Suprapubic skin (tissue), 4 donors: Measurements from ENCODE around the gene SDCBP2. TPM values are rescaled to one million over a fixed set of nuclear protein-coding genes. Genes with fewer than 3 reads are reported as not detected.

Experiments
- DNase-seq, 2 donors: peaks; one replicate each; pipeline ENCODE4 v3.0.0-alpha.2; 2019; ENCODE audit warnings: low spot score in 2 of 2
- H3K27ac ChIP-seq: fragments of 200-600 bp; sonication (generic); one replicate; pipeline ENCODE4 v1.5.1; 2019
- H3K27me3 ChIP-seq: fragments of 200-600 bp; sonication (generic); one replicate; pipeline ENCODE4 v1.5.1; 2019
- H3K36me3 ChIP-seq: fragments of 200-600 bp; sonication (generic); one replicate; pipeline ENCODE4 v1.5.1; 2019
- H3K4me1 ChIP-seq: fragments of 200-600 bp; sonication (generic); one replicate; pipeline ENCODE4 v1.5.1; 2019
- H3K4me3 ChIP-seq: fragments of 200-600 bp; sonication (generic); one replicate; pipeline ENCODE4 v1.5.1; 2019; ENCODE audit warnings: mild to moderate bottlenecking
- H3K9me3 ChIP-seq: fragments of 200-600 bp; sonication (generic); one replicate; pipeline ENCODE4 v1.5.1; 2019
- EP300 ChIP-seq: sonication (generic); formaldehyde crosslinking; IDR thresholded peaks from one replicate; pipeline ENCODE4 v1.6.1; 2017; ENCODE audit warnings: antibody characterized with exemption
- POLR2A ChIP-seq, 2 donors: fragments of 450-650 bp; IDR thresholded peaks; one replicate each; pipeline ENCODE4 v1.6.1; 2017; ENCODE audit warnings: antibody characterized with exemption in 2 of 2, mild to moderate bottlenecking in 2 of 2, moderate library complexity in 2 of 2
- POLR2AphosphoS5 ChIP-seq, 3 donors: sonication (generic); formaldehyde crosslinking; IDR thresholded peaks; one replicate each; pipeline ENCODE4 v1.6.1; 2017; ENCODE audit warnings: antibody characterized with exemption in 3 of 3
- WGBS: methylation state at CpG from one replicate; pipeline ENCODE4 v1.1.5; 2018; 5-methylcytosine and 5-hydroxymethylcytosine counted together
- total RNA-seq, 4 donors: library from RNA; depleted of rRNA; stranded (reverse); fragments of >200 nt; gene quantifications; one replicate each; pipeline ENCODE4 v1.1.0, GENCODE V29; 2016
- TF ChIP-seq, protein P1 (sequence below), 2 donors: fragments of 200-600 bp in 1 of 2; fragments of 450-650 bp in 1 of 2; sonication (generic) in 1 of 2; IDR thresholded peaks; one replicate each; pipeline ENCODE4 v1.5.1; 2016 to 2019; ENCODE audit warnings: antibody characterized with exemption in 2 of 2, mild to moderate bottlenecking in 1 of 2, moderate library complexity in 1 of 2

SDCBP2 gene
- total RNA-seq, 4 donors from 2014 or later: 74.4 to 143 (median 115) TPM

GRCh38 chr20:1307171-1307570 lies 21.8 kb downstream of the SDCBP2 start:
- peaks cover 23% of the 10 kb centered on the region for H3K36me3 ChIP-seq

GRCh38 chr20:1306316-1307135 lies 22.4 kb downstream of the SDCBP2 start:
- TF ChIP-seq POLR2A (IDR thresholded peaks at IDR 0.05) (no peak), POLR2AphosphoS5 (IDR thresholded peaks at IDR 0.05) (no peak), EP300 (no peak)
- TF ChIP-seq, protein P1, sequence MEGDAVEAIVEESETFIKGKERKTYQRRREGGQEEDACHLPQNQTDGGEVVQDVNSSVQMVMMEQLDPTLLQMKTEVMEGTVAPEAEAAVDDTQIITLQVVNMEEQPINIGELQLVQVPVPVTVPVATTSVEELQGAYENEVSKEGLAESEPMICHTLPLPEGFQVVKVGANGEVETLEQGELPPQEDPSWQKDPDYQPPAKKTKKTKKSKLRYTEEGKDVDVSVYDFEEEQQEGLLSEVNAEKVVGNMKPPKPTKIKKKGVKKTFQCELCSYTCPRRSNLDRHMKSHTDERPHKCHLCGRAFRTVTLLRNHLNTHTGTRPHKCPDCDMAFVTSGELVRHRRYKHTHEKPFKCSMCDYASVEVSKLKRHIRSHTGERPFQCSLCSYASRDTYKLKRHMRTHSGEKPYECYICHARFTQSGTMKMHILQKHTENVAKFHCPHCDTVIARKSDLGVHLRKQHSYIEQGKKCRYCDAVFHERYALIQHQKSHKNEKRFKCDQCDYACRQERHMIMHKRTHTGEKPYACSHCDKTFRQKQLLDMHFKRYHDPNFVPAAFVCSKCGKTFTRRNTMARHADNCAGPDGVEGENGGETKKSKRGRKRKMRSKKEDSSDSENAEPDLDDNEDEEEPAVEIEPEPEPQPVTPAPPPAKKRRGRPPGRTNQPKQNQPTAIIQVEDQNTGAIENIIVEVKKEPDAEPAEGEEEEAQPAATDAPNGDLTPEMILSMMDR (IDR thresholded peaks at IDR 0.05): no peak
- no peaks in the 10 kb centered on the region for H3K9me3 ChIP-seq
- WGBS: 91% methylated on average over 7 of the region's 14 CpGs

More at GRCh38 chr20:1307171-1307570, 21.8 kb downstream of the SDCBP2 start:
- Histone ChIP-seq H3K27me3 (no peaks in the 10 kb centered on the region), H3K4me1 (no peaks in the 10 kb centered on the region), H3K4me3 (no peak overlapping the region), H3K27ac (no peak overlapping the region), H3K9me3 (no peaks in the 10 kb centered on the region)
- WGBS: 85% methylated on average over 10 of the region's 10 CpGs
- TF ChIP-seq EP300: no peak
- TF ChIP-seq POLR2AphosphoS5 (IDR thresholded peaks at IDR 0.05): no peak
- TF ChIP-seq POLR2A (IDR thresholded peaks at IDR 0.05): no peak
- TF ChIP-seq, protein P1 (IDR thresholded peaks at IDR 0.05): no peak
- no peak for DNase-seq

GRCh38 chr20:1305712-1306111 lies 23.2 kb downstream of the SDCBP2 start:
- H3K36me3 ChIP-seq: peaks cover 23% of the 10 kb centered on the region
- no peaks in the 10 kb centered on the region for H3K27me3 ChIP-seq
- no peak for DNase-seq
- no peak overlapping the region for H3K4me3 ChIP-seq
- TF ChIP-seq EP300: no peak
- no peak for TF ChIP-seq POLR2AphosphoS5 (IDR thresholded peaks at IDR 0.05)
- TF ChIP-seq, protein P1 (IDR thresholded peaks at IDR 0.05): no peak
- TF ChIP-seq POLR2A (IDR thresholded peaks at IDR 0.05): no peak
- H3K9me3 ChIP-seq: no peaks in the 10 kb centered on the region
- no peak overlapping the region for H3K27ac ChIP-seq
- no peaks in the 10 kb centered on the region for H3K4me1 ChIP-seq
- 89% methylated on average over 11 of the region's 24 CpGs for WGBS

More at GRCh38 chr20:1306316-1307135, 22.4 kb downstream of the SDCBP2 start:
- no peak overlapping the region for H3K4me3 ChIP-seq
- no peak overlapping the region for H3K27ac ChIP-seq
- H3K4me1 ChIP-seq: no peaks in the 10 kb centered on the region
- H3K27me3 ChIP-seq: no peaks in the 10 kb centered on the region
- no peak for DNase-seq
- peaks cover 23% of the 10 kb centered on the region for H3K36me3 ChIP-seq

DNA sequence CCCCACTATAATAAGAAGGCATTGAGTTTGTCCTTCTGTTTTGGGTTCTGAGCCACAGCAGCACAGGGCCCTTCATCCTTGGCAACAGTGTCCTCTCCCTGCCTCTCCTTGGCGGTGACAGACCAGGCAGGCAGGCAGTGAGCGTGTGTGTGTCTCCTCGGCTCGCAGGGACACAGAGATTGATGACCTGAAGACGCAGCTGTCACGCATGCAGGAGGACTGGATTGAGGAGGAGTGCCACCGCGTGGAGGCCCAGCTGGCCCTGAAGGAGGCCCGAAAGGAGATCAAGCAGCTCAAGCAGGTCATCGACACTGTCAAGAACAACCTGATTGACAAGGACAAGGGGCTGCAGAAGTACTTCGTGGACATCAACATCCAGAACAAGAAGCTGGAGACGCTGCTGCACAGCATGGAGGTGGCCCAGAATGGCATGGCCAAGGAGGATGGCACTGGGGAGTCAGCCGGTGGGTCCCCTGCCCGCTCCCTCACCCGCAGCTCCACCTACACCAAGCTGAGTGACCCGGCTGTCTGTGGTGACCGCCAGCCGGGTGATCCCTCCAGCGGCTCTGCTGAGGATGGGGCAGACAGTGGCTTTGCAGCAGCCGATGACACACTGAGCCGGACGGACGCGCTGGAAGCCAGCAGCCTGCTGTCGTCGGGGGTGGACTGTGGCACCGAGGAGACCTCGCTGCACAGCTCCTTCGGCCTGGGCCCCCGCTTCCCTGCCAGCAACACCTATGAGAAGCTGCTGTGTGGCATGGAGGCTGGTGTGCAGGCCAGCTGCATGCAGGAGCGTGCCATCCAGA lies 24.0 kb downstream of the SDCBP2 start:
- H3K4me3 ChIP-seq: no peak overlapping the region
- H3K27ac ChIP-seq: no peak overlapping the region
- no peak for DNase-seq
- TF ChIP-seq EP300: no peak
- TF ChIP-seq POLR2AphosphoS5 (IDR thresholded peaks at IDR 0.05): no peak
- TF ChIP-seq, protein P1 (IDR thresholded peaks at IDR 0.05): no peak
- no peak for TF ChIP-seq POLR2A (IDR thresholded peaks at IDR 0.05)
- no peaks in the 10 kb centered on the region for H3K27me3 ChIP-seq
- no peaks in the 10 kb centered on the region for H3K9me3 ChIP-seq
- WGBS: 71% methylated on average over 13 of the region's 31 CpGs
- H3K4me1 ChIP-seq: no peaks in the 10 kb centered on the region
- H3K36me3 ChIP-seq: peaks cover 15% of the 10 kb centered on the region
